ENCODE measurements around the gene SHISA5. TPM values are rescaled to one million over a fixed set of nuclear protein-coding genes. Genes with fewer than 3 reads are reported as not detected.
"Not testable (repeated sequence)": the region's sequence is repeated elsewhere in the genome, so short reads cannot be mapped to it uniquely, and the experiment has no call there.

Gene SHISA5
- total RNA-seq, 4 donors from 2014 or later, result 17.0 to 31.6 (median 23.4) TPM

DNA sequence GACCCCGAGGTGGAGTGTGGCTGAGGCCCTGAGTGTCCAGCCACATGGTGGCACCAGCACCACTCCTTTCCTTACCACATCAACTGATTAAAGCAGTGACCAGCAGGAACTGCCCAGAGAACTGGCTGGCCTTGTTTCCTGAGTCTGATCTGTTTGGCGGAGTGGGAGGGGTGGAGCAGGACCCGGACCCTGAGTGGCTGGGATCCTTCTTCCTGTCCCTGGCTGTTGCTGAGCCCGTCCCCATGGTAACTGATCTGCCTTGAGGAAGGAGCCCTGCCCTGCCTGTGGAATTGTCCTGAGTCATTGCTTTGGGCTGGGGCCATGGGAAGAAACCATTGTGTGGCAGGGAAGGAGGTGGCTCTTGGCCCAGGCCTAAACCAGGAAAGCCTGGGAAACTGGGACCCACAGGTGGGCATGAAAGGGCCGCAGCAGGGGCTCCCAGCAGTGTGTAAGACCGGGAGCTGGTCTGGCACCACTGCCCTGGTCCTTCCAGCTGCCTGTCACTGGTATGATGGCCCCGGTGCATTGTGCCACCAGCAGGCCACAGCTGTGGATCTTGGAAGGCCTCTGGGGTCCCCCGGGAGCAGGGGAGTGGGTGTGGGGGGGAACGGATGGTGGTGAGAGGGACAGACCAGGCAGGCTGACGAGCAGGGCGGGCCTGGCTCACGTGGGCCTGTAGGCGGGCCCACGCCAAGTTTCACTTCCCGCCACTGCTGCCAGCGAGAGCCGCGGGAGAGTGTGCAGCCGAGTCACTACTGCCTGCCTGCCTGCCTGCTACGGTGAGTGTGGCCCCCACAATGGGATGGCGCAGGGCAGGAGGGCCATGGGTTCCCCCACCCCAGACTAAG is 38.2 kb downstream of the SHISA5 start:
- in situ Hi-C loops (cut with MboI; ENCODE audit: low sequenced_read_pairs in 4 of 4), result loop anchor here in 2 of 4 donors (5.0 to 10.0 kb wide), 2 partner anchors 79 to 92 kb away; partner anchors contain the start of gene PFKFB4 (in 1 of the 2)
- peak; percentile 92 to 96 for ATAC-seq
- no peaks in the 10 kb centered on the region for H3K9me3 ChIP-seq
- peak overlapping the region; percentile 56 to 76 (median 70) for H3K4me3 ChIP-seq
- peak; percentile 77 to 83 for TF ChIP-seq POLR2A (IDR thresholded peaks at IDR 0.05)
- TF ChIP-seq, protein P1, sequence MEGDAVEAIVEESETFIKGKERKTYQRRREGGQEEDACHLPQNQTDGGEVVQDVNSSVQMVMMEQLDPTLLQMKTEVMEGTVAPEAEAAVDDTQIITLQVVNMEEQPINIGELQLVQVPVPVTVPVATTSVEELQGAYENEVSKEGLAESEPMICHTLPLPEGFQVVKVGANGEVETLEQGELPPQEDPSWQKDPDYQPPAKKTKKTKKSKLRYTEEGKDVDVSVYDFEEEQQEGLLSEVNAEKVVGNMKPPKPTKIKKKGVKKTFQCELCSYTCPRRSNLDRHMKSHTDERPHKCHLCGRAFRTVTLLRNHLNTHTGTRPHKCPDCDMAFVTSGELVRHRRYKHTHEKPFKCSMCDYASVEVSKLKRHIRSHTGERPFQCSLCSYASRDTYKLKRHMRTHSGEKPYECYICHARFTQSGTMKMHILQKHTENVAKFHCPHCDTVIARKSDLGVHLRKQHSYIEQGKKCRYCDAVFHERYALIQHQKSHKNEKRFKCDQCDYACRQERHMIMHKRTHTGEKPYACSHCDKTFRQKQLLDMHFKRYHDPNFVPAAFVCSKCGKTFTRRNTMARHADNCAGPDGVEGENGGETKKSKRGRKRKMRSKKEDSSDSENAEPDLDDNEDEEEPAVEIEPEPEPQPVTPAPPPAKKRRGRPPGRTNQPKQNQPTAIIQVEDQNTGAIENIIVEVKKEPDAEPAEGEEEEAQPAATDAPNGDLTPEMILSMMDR (IDR thresholded peaks at IDR 0.05 in 4 of 5, conservative IDR thresholded peaks at IDR 0.05 in 1 of 5), result peak in 4 of 5 experiments; percentile 81 to 88 (median 86)
- H3K27me3 ChIP-seq, result no peaks in the 10 kb centered on the region
- intact Hi-C loops (cut with DNase I; ENCODE audit: low total_unique reads), result loop anchor here (1.0 to 5.0 kb wide), 6 partner anchors 36 to 222 kb away; partner anchors contain the start of genes NCKIPSD, SLC26A6 and UQCRC1
- peak overlapping the region; percentile 99 to 100 (median 100) for H3K27ac ChIP-seq
- DNase-seq, result peak; percentile 99
- H3K4me1 ChIP-seq, result peaks cover 39 to 40% of the 10 kb centered on the region in 2 donors
- peaks cover 0 to 22% of the 10 kb centered on the region in 2 donors for H3K36me3 ChIP-seq

DNA sequence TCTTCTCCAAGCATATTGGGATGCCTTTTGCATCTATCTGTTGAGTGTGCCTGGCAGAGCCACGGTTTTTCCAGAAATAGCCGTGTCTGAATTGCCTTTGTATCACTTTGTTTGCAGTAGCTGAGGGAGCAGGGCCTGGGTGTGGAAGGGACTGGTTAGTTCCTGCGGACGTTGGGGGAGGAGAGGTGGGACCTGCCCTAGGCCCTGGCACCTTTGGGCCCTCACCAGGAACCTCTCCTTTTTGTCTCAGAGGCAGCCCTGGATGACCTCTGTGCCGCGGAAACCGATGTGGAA is 38.8 kb downstream of the SHISA5 start:
- TF ChIP-seq, protein P1 (IDR thresholded peaks at IDR 0.05 in 4 of 5, conservative IDR thresholded peaks at IDR 0.05 in 1 of 5), result peak in 1 of 5 experiments; percentile 87
- no peak for TF ChIP-seq POLR2A (IDR thresholded peaks at IDR 0.05)
- in situ Hi-C loops (cut with MboI; ENCODE audit: low sequenced_read_pairs in 4 of 4), result loop anchor here in 2 of 4 donors (5.0 to 10.0 kb wide), 2 partner anchors 80 to 92 kb away; partner anchors contain the start of gene PFKFB4 (in 1 of the 2)
- H3K9me3 ChIP-seq, result no peaks in the 10 kb centered on the region
- H3K27ac ChIP-seq, result peak overlapping the region; percentile 99 to 100 (median 100)
- intact Hi-C loops (cut with DNase I; ENCODE audit: low total_unique reads), result loop anchor here (1.0 to 5.0 kb wide), 4 partner anchors 42 to 222 kb away; partner anchors contain the start of genes NCKIPSD and UQCRC1
- H3K4me1 ChIP-seq, result peaks cover 36 to 37% of the 10 kb centered on the region in 2 donors
- ATAC-seq (peak; percentile 0 to 1), DNase-seq (no peak)
- no peaks in the 10 kb centered on the region for H3K27me3 ChIP-seq
- peak overlapping the region in 2 of 4 donors; percentile 40 to 76 for H3K4me3 ChIP-seq
- H3K36me3 ChIP-seq, result peaks cover 0 to 28% of the 10 kb centered on the region in 2 donors

DNA sequence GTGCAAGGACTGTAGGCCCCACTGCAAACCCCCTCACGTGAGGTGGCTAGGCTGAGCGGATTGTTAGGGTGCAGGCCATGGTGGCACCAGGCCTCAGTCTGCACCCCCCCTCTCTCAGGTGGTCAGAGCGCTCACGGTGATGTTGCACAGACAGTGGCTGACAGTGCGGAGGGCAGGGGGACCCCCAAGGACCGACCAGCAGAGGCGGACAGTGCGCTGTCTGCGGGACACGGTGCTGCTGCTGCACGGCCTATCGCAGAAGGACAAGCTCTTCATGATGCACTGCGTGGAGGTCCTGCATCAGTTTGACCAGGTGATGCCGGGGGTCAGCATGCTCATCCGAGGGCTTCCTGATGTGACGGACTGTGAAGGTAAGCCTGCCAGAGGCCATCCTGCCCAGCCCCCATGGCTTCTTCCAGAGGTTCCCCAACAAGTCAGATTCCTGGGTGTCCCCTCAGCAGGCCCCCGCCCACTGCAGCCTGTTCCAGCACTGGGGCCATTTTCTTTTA is 39.2 kb downstream of the SHISA5 start:
- no peak for TF ChIP-seq POLR2A (IDR thresholded peaks at IDR 0.05)
- TF ChIP-seq, protein P1 (IDR thresholded peaks at IDR 0.05 in 4 of 5, conservative IDR thresholded peaks at IDR 0.05 in 1 of 5), result no peak
- ATAC-seq (no peak), DNase-seq (no peak)
- Histone ChIP-seq H3K9me3 (no peaks in the 10 kb centered on the region), H3K4me1 (peaks cover 33 to 34% of the 10 kb centered on the region in 2 donors), H3K4me3 (no peak overlapping the region), H3K27me3 (no peaks in the 10 kb centered on the region), H3K36me3 (peaks cover 0 to 32% of the 10 kb centered on the region in 2 donors), H3K27ac (peak overlapping the region; percentile 99 to 100 (median 100))
- in situ Hi-C loops (cut with MboI; ENCODE audit: low sequenced_read_pairs in 4 of 4), result loop anchor here in 3 of 4 donors (5.0 to 10.0 kb wide), 3 partner anchors 80 to 93 kb away; partner anchors contain the start of gene PFKFB4 (in 1 of the 3)
- intact Hi-C loops (cut with DNase I; ENCODE audit: low total_unique reads), result loop anchor here (1.0 to 5.0 kb wide), 4 partner anchors 43 to 223 kb away; partner anchors contain the start of genes NCKIPSD and UQCRC1

DNA sequence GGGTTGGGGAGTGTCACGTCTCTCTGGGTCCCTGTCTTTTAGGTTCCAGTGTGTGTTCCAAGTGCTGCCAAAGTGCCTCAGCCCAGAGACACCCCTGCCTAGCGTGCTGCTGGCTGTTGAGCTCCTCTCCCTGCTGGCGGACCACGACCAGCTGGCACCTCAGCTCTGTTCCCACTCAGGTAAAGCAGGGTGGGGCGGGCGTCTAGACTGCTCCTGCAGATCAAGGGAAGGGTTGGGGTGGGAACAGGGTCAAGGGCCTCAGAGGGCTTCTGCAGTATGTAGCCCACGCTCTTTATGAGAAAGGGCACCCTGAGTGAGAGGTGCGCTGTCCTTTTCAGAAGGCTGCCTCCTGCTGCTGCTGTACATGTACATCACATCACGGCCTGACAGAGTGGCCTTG is 40.3 kb downstream of the SHISA5 start:
- TF ChIP-seq, protein P1 (IDR thresholded peaks at IDR 0.05 in 4 of 5, conservative IDR thresholded peaks at IDR 0.05 in 1 of 5), result no peak
- no peak for TF ChIP-seq POLR2A (IDR thresholded peaks at IDR 0.05)
- H3K36me3 ChIP-seq, result peaks cover 0 to 40% of the 10 kb centered on the region in 2 donors
- DNase-seq, result no peak
- H3K4me1 ChIP-seq, result peaks cover 30 to 33% of the 10 kb centered on the region in 2 donors
- intact Hi-C loops (cut with DNase I; ENCODE audit: low total_unique reads) (no loop called here), in situ Hi-C loops (cut with MboI; ENCODE audit: low sequenced_read_pairs in 4 of 4) (loop anchor here in 2 of 4 donors (5.0 to 10.0 kb wide), 2 partner anchors 81 to 84 kb away; no protein-coding TSS in a partner anchor)
- no peak overlapping the region for H3K27ac ChIP-seq
- no peaks in the 10 kb centered on the region for H3K9me3 ChIP-seq
- H3K27me3 ChIP-seq, result no peaks in the 10 kb centered on the region
- H3K4me3 ChIP-seq, result no peak overlapping the region
- no peak for ATAC-seq

DNA sequence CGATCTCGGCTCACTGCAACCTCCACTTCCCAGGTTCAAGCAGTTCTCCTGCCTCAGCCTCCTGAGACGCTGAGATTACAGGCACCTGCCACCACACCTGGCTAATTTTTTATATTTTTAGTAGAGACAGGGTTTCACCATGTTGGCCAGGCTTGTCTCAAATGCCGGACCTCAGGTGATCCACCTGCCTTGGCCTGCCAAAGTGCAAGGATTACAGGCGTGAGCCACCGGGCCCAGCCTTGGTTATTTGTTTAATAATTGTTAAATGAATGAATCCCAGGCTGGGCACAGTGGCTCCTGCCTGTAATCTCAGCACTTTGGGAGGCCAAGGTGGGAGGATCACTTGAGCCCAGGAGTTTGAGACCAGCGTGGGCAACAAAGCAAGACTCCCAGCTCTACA is 42.2 kb downstream of the SHISA5 start:
- H3K4me3 ChIP-seq; intact Hi-C loops (cut with DNase I; ENCODE audit: low total_unique reads); H3K27ac ChIP-seq; DNase-seq; ATAC-seq; H3K9me3 ChIP-seq; H3K27me3 ChIP-seq: not testable (repeated sequence)
- Histone ChIP-seq H3K36me3 (peaks cover 0 to 47% of the 10 kb centered on the region in 2 donors), H3K4me1 (peaks cover 10 to 14% of the 10 kb centered on the region in 2 donors)
- in situ Hi-C loops (cut with MboI; ENCODE audit: low sequenced_read_pairs in 4 of 4), result loop anchor here in 2 of 4 donors (5.0 to 10.0 kb wide), 2 partner anchors 83 to 86 kb away; no protein-coding TSS in a partner anchor

Measured in gastrocnemius medialis (tissue), 4 donors.